ENCODE results near the gene ASCC2.

Gene ASCC2

DNA sequence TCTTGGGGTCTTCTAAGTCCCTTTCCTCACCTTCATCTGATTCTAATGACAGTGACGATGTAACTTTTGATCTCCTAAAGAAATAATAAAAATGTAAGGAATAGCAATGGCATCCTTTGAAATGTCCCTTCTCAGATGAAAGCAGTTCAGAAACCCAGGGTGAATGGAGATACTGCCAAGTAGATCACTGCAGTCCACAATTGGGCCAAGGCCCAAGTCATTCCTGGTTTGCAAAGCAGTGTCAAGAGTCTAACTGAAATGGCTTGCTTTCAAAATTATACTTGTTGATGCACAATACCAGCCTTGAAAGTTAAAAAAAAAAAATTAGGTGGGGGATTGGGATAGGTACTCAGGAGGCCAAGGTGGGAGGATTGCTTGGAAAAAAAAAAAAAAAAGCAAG is 20.4 kb downstream of the ASCC2 start:
- no peak for DNase-seq (ENCODE audit: low read depth in 2 of 2)

DNA sequence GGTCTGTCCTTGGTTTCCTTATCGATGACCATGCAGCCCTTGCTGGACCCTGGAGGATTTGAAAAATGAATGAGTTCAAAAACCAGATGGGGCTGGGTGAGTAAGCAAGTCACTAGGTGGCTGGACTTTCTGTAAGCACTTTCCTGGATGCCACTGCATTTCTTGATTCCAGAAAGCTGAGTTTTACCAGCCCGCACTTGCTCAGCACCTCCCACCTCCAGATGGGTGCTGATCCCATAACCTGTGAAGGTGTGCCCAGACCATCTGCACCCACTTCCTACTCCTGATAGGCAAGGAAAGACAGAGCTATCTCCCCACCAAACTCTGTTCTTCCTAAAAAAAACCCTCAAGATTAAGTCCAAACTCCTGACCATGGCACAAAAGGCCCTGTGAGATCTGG is 21.1 kb downstream of the ASCC2 start:
- DNase-seq (ENCODE audit: low read depth in 2 of 2), result no peak

DNA sequence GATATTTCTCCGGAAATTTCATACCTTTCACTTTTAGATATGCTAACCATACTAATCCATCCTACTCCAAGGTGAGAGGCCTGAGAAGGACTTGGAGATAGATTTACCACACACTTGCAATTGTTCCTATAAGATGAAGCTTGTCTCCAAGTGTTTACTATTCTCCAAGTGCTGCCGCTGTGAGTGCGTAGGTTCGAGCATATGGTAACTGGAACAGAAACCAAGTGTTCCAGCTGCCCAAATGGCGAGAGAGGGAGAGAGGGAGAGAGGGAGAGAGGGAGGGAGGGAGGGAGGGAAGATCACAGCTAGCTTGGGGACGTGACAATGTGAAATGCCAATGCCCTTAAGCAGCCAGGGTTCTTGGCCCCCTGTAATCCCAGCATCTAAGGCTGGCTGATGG is 21.5 kb downstream of the ASCC2 start:
- DNase-seq (ENCODE audit: low read depth in 2 of 2), result no peak

DNA sequence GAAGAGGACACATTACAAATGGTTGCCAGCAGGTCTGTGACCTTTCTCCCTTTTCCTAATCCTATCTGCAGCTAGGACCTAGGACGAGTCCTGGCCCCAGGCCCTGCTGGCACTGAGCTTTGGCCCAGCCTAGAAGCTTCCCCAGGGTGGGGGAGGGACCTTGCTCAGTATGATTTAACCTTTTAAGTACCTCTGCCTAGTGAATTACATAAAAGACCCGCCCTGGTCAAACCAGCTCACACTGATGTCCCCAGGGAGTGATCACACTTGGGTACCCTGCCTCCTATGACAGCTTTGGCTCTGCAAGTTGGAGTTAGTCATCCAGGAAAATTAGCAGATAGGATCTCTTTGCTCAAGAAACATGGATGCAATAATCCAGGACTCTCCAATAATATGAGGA is 21.9 kb downstream of the ASCC2 start:
- no peak for DNase-seq (ENCODE audit: low read depth in 2 of 2)

DNA sequence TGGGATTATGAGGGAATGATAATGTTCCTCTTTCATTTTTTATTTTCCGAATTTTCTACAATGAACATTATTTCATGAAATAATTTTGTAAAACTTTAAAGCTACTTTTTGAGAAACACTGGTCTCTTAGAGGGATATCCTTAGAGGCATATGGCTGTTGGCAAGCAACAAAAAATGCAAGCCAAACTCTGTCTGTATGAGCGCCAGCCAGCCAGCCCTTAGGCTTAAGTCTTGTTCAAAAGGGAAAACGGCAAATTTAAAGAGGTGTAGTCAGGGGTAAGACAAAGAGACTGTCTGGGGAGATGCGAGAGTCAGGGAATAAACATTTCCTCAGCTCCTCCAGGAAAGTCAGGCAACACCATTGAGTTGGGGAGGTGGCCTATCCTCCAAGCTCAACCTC is 22.5 kb downstream of the ASCC2 start:
- DNase-seq (ENCODE audit: low read depth in 2 of 2), result no peak

DNA sequence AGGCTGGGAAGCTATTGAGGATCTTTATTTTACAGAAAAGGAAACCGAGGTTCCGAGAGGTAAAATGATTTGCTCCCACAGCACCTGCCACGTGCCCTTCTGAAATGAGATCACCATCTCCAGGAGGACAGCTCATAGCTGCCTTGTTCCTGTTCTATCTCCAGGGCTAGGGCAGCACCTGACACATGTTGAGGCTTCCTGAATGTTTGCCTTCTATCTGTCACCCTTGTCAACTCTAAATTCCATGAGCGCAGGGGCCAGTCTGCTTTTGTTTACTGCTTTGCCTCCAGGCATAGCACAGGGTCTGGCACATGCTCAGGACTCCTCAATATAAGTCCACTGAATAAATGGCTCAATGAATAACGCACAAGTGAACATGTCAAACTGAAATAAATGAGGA is 24.1 kb downstream of the ASCC2 start:
- DNase-seq (ENCODE audit: low read depth in 2 of 2), result no peak

DNA sequence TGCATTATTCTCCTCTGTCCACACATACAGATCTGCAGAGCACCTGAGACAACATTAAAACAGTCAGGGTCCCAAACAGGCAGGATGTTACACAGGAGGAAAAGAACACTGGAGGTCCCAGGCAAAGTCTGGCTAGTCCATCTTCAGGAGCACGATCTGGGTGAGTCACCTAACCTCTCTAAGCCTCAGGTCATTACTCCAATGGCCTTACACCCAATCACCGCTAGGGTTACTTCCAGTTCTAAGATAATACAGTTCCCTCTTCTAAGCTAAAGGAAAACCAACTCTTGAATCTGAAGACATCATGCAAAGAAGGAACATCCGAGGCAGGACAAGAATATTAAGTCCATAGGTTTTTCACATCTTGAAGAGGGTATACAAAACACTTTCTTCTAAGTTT is 24.5 kb downstream of the ASCC2 start:
- DNase-seq (ENCODE audit: low read depth in 2 of 2), result no peak

DNA sequence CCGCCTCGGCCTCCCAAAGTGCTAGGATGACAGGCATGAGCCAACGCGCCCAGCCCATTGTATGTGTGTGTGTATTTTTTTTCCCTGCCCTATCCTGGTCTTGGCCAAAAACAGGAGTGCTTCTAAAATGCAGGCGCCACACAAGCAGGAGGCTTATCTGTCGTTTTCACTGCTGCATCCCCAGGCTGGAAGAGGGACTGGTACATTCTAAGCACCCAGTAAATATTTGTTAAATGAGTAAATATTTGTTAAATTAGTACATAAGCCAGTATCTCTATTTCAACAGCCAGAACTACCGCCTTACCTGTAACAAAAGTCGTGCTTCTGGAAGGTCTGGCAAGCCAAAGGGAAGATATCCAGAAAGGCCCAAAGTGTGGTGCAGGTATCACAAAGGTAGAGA is 24.9 kb downstream of the ASCC2 start:
- DNase-seq (ENCODE audit: low read depth in 2 of 2), result no peak

DNA sequence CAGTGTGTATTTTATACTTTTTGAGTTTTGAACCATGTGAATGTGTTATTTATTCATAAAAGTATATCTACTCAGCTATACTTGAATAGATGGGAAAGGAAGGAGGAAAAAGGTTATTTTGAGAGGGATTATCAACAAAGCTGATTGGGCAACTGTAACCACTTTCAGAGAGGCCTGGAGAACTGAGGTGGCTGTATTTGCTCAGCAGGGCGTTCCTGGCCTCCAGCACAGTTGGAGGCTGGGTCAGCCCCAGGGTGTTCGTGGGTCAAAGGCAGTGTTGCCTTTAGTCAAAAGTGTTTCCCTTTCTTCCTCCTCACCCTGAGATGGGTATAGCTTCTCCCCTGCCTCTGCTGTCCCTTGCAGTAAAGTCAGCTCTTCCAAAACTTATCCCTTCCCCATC is 26.7 kb downstream of the ASCC2 start:
- no peak for DNase-seq (ENCODE audit: low read depth in 2 of 2)

DNA sequence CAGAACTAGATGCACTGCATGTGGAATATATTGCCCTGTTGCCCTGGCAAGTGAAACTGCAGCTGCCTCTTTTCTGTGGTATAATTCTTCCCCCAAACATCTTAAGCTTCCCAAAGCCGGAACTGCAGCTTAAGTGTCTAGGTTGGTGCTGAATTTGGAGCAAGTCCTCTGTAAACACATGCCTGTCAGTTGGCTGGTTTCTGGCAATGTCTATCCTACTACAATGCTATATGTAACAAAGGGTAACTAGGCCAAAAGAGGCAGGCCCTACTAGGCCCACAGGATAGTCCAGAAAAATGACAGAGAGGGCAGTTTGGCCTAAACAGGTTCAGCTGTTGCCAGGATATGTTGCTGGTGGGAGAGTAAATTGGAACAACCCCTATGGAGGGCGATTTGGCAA is 27.9 kb downstream of the ASCC2 start:
- no peak for DNase-seq (ENCODE audit: low read depth in 2 of 2)

DNA sequence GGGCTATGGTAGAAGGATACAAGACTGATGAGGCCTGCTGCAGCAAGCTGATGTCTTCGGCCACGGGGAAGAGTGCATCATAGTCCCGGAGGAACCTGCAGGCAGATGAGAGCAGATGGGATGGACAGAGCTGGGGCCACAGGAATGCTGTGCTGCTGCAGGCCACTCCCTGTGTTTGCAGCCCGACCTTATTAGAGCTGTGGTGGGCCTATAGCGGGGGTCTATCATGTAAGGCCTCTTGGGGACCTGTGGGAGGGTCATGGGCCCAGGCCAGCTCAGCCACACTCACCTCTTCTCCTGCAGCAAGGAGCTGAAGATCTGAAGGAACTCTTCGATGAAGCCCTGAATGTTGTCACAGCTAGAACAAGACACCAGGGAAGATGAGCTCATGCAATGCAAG is 31.9 kb downstream of the ASCC2 start:
- DNase-seq (ENCODE audit: low read depth in 2 of 2), result no peak

DNA sequence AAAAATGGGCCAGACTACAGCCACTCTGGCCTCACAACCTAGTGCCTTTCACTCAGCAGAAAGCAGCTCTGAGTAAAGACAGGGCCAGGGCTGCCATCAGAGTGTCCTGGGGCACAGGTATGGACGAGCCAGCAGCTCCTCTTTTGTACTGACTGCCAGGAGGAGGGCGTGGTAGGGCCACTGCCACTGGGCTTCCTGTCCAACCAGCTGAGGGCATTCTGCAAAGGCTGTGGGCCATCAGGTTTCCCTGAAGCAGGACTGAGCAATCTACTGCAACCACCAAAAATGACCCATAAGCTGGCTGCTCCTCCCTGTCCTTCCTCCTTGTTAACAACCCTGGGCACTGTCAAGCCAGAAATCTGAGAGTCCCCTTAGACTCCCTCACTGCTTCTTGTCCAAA is 33.1 kb downstream of the ASCC2 start:
- DNase-seq (ENCODE audit: low read depth in 2 of 2), result no peak

DNA sequence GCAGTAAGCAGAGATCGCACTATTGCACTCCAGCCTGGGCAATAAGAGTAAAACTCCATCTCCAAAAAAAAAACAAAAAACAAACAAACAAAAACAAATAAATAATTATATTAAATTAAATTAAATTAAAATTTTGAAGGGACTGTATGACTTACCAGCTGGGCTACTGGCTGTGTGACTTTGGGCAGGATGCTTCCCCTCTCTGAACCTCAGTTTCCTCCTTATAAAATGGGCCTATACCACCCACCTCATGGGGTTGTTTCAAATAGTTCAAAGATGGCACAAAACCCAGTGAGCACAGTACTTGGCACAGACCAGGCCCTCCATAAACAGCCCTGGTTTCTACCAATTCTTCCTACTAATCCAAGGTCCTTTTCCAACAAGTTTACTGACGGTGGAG is 34.9 kb downstream of the ASCC2 start:
- no peak for DNase-seq (ENCODE audit: low read depth in 2 of 2)

DNA sequence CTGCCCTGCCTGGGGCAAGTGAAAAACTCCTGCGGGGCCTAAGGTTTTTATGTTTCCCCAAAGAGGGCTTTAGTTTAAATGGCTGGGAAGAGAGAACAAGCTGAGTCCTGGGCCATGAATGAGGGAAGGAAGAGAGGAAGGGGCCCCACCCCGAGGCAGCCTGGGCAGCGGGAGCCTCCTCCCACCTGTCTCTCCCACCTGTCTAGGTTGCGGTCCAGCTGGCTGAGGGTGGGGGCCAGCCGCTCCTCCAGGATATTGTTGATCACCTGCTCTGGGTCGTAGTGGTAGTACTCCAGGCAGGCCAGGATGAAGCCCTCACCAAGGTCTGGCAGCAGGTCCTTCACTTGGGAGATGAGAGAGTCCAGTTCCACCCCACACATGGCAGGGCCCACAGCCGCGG is 36.3 kb downstream of the ASCC2 start:
- no peak for DNase-seq (ENCODE audit: low read depth in 2 of 2)

DNA sequence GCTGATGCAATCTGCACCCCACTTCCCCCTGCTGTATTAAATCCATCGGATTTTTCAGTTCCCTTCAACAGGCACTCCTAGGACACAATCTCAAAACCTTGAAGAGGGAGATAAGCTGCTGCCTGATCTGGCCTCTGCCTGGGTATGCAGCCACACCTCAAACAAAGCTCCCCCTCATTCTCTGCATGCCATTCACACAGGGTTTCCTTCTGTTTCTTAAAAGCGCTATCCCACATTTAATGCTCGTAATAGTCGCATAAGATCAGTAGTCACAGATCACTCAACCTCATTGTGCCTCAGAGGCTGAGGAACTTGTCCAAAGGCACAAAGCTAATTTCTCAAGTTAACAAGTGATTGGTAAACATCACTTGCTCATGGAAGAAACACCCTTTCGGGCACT is 36.9 kb downstream of the ASCC2 start:
- DNase-seq (ENCODE audit: low read depth in 2 of 2), result no peak

DNA sequence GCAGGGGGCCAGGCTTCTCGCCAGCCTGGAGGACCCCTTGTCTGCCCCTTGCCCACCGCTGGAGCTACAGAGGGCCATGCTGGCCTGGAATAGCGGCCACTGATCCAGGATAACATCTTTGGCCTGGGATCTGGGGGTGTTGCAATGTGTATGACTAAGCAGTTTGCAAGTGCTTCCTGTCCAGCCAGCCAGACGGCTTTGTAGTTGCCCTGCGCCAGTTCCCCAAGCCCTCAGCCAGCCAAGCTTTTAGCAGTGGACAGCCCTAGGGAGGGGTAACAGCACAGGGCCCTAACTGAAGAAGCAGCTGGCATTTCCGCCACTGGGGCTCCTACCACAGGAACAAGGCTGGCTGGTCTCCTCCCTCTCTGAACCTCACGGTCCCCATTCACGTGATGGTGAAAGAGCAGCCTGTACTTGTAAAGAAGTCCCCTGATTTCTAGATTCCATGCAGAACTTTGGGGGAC is 38.8 kb downstream of the ASCC2 start:
- DNase-seq (ENCODE audit: low read depth in 2 of 2), result no peak

DNA sequence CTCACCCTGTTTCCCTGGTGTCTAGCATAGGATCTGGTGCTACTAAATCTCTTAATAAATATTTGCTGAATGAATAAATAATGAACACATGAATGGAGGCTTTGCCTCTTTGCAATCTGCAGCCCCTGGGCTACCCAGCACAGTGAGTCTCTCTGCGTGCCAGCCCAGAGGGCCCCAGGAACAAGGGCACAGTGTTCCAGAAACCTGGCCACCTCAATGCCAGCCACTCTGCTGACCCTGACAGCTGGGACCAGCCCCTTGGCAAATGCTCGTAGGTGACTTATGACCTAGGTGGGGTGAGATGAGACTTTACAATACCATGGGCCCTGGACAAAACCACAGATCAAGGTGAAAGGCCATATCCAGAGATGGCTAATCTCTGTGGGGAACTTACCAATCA is 39.3 kb downstream of the ASCC2 start:
- no peak for DNase-seq (ENCODE audit: low read depth in 2 of 2)

DNA sequence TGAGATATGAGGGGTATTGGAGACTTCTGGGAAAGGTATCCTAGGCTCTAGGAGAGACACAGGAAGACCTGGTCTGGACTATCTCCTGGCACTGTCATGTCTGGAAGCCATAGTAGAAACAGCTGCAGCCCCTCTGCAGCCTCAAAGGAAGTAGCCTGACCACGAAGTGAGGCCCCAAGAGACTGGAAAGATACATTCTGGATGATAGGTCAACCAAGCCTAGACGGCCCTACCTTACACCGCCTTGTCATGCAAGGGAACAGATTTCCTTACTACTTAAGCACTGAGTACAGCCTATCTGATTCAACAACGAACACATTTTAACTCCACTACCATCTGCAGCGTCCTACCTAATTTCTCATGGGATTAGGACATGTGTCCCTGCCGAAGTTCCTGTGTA is 39.8 kb downstream of the ASCC2 start:
- no peak for DNase-seq (ENCODE audit: low read depth in 2 of 2)

DNA sequence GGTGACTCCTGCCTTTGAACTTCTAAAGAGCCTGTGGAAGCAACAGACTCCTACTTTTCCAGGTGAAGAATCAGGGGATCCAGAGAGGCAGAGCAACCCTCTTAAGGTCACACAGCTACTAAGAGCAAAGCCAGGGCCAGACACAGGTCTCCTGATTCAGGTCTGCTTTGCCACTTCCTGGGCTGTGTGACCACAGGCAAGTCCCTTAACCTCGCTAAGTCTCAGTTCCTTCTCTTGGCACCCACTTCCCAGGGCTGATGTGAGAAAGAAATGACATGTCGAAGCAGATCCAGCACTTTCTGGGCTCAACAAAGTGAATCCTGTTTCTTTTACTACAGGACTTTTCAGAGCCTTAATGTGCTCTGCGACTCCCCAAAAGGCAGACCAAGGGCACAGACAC is 40.7 kb downstream of the ASCC2 start:
- DNase-seq (ENCODE audit: low read depth in 2 of 2), result no peak

DNA sequence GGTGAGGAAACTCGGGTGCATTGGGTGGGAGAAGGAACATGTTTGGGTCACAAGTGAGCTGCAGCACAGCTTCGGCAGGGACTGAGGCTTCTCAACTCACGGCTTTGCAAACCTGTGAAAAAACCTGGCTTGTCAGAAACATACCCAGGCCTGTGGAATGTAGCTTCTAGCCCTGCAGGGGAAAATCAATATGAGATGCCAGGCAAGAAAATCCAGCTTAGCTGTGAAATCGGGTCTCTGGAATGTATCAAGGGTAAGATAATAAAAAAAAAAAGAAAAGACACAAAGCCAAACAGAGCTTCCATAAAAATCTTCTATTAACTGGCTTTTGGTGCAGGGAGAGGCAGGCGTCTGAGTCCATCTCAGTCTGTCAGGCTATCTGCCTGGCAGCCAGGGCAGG is 42.4 kb downstream of the ASCC2 start:
- no peak for DNase-seq (ENCODE audit: low read depth in 2 of 2)

DNA sequence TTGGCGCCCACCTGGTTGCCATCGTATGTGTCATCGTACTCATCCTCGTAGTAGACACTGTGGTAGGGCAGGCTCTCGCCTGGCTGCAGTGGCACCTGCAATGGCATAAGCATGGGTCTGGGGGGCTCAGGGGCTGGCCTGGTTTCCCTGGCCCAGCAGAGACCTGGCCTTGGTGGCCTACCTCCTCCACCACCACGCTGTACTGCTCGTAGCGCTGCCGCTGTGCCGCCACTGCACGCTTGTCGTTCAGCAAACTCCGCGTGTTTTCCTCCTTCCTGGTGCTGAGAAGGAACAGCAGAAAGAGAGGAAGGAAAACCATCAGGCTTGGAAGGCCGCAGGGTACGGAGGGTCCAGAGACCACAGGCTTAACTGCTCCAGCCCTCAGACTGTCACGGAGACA is 44.7 kb downstream of the ASCC2 start:
- DNase-seq (ENCODE audit: low read depth in 2 of 2), result no peak

DNA sequence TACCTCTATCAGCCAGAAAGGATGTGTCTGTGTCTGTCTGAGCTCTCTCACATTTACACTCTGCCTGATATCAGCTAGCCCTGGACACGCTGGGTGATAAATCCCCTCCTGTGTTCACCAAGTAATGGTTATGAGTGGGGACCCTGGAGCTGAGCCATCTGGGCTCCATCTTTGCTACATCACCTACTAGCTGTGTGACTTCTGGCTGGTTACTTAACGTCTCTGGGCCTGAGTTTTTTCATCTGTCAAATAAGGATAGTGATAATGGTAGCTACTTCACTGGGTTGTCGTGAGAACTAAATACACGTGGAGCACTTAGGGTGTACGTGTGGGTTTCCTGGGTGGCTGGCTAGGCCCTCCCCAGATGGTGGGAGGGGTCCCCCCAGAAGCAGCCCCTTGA is 48.0 kb downstream of the ASCC2 start:
- DNase-seq (ENCODE audit: low read depth in 2 of 2), result no peak

DNA sequence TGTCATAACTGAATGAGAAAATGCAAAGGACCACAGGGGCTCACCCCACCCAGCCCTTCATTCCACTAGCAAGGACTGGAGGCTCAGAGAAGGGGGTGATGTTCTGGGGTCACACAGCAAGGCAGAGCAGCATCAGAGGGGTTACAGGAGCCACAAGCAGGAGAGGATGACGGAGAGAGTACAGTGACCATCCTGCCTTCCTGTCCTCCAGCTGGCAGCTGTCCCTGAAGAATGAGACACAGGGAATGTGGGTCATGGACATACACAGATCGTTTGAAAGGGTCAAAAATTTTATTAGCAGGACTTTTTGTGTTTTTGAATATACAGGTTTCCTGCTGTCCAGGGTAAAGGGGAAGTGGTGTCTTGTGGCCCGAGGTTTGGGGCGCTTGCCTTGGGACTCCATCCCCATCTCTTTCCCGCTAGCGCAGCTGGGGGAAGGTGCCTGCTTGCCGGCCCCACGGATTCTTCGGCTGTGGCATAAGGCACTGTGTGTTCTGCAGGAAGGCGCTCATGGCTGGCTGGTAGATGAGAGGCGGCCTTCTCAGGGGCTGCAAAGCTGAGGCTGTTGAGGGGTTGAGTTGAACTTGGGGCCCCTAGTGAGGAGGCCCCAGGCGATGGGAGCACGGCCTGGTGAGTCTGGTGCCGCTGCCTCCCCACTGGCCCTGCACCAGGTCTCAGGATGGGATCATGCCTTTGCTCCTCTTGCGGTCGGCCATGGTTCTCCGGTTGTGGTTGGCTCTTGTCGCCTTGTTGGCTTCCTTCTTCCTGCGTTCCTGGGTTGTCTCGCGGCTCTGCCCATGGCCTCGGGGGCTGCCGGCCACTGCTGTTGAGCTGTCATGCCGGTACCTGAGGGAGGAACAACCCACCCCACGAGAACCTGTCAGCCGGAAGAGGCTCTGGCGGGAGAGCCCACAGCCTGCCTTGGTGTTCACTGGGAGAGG is 49.5 kb downstream of the ASCC2 start:
- DNase-seq (ENCODE audit: low read depth in 2 of 2), result no peak
